ENCODE data around the gene AKR1D1.
"Not testable (repeated sequence)": the region's sequence is repeated elsewhere in the genome, so short reads cannot be mapped to it uniquely, and the experiment has no call there.

The AKR1D1 gene

DNA sequence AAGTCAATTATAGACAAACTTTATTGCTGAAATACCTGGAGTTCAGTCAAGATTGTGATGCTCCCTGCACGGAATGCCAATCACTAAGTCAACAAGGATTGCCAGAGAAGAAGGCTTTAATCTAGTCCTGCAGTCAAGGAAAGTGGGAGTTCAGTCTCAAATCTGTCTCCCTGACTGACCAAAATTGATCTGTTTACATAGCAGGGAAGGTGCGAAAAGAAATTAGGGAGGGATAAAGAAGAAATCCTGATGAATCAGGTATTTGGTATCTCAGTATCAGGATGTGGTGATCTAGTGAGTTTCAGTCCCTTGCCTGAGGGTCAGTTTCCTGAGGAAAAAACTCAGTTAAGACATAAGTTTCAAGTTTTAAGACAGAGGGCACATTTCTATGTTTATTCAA is 2.1 kb upstream of the AKR1D1 start:
- DNase-seq (ENCODE audit: low read depth): no peak

GRCh38 chr7:138074540-138074939 is 1.7 kb upstream of the AKR1D1 start:
- DNase-seq (ENCODE audit: low read depth): no peak

- no peak for DNase-seq (ENCODE audit: low read depth)
These were observed 909 bp upstream of the AKR1D1 start for GRCh38 chr7:138075350-138075749.

GRCh38 chr7:138075786-138076185 is 473 bp upstream of the AKR1D1 start:
- not testable (repeated sequence) for DNase-seq (ENCODE audit: low read depth)

DNA sequence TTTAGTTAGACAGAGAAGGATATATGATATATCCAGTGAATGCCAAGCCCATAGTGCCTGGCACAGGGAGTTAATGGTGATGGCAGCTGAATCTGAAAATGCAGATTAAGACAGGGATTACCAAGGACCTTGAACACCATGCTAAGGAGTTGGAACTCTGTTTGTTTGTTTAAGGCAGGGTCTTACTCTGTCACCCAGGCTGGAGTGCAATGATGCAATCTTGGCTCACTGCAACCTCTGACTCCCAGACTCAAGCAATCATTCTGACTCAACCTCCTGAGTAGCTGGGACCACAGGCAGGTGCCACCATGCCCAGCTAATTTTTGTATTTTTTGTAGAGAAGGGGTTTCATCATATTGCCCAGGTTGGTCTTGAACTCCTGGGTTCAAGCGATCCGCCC is 1.6 kb downstream of the AKR1D1 start:
- no peak for DNase-seq (ENCODE audit: low read depth)

DNA sequence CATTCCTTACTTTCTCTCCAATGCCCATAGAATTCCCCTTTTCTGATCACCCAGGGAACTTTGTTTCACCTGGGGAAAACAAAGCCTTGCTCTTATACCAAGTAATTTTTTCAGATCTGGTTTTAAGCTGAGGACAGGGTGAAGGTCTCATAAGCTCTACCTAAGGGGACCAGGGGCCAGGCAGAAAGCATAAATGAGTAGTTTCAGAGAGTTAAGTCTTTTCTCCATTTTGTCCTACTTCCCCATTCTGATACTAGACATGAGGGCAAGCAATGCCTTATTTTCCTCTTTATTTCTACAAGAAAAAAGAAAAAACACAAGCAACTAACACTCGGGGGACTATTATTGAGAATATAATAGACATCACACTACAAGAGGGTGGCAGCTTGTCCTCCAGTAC is 2.9 kb downstream of the AKR1D1 start:
- DNase-seq (ENCODE audit: low read depth): no peak

- no peak for DNase-seq (ENCODE audit: low read depth)
These were observed 5.6 kb downstream of the AKR1D1 start for GRCh38 chr7:138081868-138082267.

GRCh38 chr7:138083859-138084258 is 7.6 kb downstream of the AKR1D1 start:
- no peak for DNase-seq (ENCODE audit: low read depth)

DNA sequence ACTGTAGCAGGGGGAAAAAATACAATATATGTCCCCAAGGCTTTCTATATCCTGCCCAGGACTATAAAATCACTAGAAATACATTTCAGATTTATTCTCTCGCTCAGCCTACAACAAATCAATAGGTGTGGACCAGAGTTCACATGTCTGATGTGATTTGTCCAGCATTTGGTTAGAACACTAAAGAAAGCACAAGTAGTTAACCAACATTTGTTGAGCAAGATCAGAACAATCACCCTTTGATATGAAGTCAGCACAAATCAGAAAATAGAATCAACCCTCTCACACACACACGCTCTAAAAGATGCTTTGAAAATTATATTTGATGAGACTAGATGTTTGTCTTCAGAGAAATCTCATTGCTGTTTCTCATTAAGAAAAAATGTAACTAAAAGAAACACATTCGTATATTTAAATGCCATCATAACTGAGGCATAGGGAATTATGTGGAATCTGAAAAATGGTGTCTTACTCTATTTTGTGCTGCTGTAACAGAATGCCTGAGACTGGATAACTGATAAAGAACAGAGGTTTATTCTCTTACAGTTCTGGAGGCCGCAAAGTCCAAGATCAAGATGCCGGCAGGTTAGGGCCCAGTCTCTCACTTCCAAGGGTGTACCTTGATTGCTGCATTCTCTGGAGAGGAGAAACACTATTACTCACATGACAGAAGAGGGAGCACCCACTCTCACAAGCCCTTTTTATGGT is 10.5 kb downstream of the AKR1D1 start:
- no peak for DNase-seq (ENCODE audit: low read depth)

DNA sequence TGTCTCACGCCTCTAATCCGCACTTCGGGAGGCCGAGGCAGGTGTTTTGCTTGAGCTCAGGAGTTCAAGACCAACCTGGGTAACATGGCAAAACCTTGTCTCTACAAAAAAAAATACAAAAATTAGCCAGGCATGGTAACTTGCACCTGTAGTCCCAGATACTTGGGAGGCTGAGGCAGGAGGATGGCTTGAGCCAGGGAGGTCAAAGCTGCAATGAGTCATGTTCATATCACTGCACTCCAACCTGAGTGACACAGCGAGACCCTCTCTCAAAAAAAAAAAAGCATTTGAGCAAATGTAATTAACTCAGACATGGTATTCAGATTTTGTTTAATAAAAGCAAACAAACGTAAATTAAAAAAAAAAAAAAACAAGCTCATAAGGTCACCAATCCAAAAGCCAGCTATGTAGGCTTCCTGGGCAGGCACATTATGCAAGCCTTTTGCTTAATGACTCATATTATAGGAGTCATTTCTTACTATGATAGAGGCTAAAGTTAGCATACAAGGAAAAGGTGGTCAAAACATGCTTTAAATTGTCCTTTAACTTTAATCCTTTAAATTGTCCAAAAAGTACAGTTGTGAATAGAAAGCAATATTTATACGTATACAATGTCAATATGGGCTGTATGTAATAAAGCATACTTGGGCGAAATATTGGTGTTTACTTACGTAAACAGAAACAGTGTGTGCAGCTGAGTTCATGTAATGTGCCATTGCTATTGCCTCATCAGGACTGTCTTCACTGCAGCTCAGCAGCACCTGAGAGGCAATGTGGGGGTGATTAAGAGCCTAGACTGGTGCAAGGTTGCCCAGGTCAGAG is 13.0 kb downstream of the AKR1D1 start:
- no peak for DNase-seq (ENCODE audit: low read depth)

- no peak for DNase-seq (ENCODE audit: low read depth)
These were observed 14.8 kb downstream of the AKR1D1 start for GRCh38 chr7:138091032-138091431.

GRCh38 chr7:138091840-138092239 is 15.6 kb downstream of the AKR1D1 start:
- not testable (repeated sequence) for DNase-seq (ENCODE audit: low read depth)

GRCh38 chr7:138092486-138093028 is 16.3 kb downstream of the AKR1D1 start:
- no peak for DNase-seq (ENCODE audit: low read depth)

DNA sequence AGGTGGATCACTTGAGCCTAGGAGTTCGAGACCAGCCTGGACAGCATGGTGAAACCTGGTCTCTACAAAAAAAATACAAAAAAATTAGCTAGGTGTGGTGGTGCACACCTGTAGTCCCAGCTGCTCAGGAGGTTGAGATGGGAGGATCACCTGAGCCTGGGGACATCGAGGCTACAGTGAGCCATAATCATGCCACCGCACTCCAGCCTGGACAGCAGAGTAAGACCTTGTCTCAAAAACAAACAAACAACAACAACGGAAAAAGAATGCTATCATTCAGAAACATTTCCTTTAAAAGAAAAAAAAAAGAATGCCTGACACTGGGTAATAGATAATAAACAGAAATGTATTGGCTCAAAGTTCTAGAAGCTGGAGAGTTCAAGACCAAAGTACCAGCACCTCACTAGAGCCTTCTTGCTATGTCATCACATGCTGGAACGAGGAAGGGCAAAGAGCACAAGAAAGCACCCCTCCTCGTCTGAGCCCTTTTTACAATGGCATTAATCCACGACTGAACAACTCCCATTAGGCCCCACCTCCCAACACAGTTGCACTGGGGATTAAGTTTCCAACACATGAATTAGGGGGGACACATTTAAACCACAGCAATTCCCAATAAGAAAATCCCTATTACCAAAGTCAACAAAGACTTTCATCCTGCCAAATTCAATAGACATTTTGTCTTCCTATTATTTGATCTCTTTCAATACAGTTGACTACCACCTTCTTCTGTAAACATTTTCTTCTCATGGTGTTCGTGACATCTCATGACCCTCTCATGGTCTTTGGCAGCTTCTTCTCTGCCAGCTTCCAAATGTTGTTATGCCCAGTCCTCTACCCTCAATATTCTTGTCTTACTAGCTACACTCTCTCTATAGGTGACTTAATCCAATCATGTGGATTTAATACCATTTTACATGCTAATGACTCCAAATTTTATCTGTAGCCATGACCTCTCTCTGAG is 20.0 kb downstream of the AKR1D1 start:
- no peak for DNase-seq (ENCODE audit: low read depth)

DNA sequence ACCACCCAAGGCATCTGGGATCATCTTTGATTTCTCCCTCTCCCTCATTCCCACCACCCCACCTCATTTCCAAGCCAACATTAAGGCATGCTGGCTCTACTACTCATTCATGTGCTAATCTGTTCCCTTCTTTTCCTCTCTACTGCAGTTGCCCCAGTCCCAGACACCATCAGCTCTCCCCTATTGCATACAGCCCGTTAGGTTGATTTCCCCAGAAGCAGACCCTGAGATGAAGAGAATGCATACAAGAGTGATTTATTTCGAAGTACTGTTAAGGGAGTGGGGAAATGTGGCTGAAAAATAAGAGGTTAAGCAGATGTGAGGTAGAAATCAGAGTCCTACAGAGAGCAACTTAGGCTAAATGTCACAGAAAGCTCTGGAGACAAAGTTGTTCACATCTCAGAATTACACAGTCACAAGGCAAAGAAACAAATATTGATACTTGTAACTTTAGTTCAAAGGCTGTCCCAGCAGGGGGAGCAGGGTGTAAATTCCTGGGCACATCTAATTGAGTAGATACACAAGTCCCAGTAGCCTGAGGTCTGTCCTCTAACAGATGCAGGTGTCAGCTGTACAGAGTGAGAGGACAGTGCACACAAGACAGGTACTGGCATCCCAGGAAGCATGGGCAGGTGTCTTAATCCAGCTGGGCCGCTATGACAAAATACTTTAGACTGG is 20.9 kb downstream of the AKR1D1 start:
- no peak for DNase-seq (ENCODE audit: low read depth)

DNA sequence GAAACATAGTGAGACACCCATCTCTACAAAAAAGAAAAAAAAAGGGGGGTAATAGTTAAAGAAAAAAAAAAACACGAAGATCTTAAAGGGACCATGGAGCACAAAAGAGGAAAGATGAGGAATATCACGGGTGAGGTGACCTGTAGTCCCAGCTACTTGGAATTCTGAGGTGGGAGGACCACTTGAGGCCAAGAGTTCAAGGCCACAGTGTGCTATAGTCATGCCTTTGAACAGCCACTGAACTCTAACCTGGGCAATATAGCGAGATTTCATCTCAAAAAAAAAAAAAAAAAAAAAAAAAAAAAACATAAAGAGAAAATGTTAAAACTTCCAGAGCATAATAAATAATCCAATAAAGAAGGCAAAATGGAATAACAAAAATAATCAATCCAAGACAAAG is 23.6 kb downstream of the AKR1D1 start:
- DNase-seq (ENCODE audit: low read depth): no peak

GRCh38 chr7:138105221-138105620 is 29.0 kb downstream of the AKR1D1 start:
- DNase-seq (ENCODE audit: low read depth): no peak

DNA sequence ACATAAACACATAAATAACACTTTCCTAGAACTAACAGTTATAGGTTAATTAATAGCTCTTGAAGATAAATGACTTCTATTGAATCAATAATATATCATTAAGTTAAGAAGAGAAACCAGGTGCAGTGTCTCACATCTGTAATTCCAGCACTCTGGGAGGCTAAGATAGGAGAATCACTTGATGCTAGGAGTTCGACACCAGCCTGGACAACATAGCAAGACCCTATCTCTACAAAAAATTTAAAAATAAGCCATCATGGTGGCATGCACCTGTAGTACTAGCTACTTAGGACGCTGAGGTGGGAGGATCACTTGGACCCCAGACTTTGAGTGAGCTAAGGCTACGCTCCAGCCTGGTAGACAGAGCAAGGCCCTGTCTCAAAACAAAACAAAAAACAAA is 38.8 kb downstream of the AKR1D1 start:
- DNase-seq (ENCODE audit: low read depth): no peak

DNA sequence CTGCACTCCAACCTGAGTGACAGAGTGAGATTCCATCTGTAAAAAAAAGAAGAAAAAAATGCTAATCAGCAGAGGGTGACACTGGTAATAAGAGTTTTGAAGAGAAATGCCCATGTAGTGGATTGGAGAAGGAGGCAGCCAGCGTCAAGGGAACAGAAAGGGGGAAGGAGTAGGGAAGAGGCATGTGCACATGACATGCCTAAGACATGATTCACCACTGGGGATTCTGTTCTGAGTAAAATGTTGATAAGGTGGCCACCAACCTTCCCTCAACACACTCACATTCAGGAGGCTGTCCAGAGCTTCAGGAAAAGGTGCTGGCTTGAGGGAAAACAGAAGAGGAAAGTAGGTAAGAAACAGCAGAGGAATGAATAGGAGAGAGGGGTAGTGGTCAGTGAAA is 39.9 kb downstream of the AKR1D1 start:
- DNase-seq (ENCODE audit: low read depth): no peak

GRCh38 chr7:138116892-138117291 is 40.6 kb downstream of the AKR1D1 start:
- no peak for DNase-seq (ENCODE audit: low read depth)

DNA sequence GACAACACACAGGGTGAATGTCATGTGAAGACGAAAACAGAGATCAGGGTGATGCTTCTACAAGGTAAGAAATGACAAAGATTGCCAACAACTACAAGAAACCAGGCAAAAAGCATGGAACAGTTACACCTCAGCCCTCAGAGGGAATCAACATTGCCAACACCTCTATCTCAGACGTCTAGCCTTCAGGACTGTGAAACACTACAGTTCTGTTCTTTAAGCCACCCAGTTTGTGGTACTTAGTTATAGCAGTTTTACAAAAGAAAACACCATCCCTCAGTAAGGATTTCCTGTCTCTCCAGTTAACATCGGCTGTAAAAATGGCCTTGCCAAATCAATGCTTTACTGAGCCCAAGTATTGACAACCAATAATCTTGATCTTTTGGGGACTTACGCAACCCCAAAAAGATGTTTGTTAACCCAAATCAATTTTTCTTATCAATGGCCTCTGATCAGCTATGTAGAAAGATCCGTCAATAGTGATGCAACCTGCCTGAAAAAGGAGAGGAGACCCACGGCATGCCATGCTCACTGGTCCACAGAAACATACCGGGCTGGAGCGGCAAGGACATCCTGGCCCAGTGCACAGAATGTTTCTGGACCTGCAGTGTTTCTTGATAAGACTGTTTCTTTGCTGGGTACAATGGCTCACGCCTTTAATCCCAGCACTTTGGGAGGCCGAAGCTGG is 44.0 kb downstream of the AKR1D1 start:
- no peak for DNase-seq (ENCODE audit: low read depth)
